GM13977 (cell line): ENCODE data around the gene ADK.
"Not testable (repeated sequence)": the region's sequence is repeated elsewhere in the genome, so short reads cannot be mapped to it uniquely, and the experiment has no call there.

ENCODE experiments used
- DNase-seq: peaks from one replicate; pipeline ENCODE4 v3.0.0; 2012; ENCODE audit warnings: low spot score
- in situ Hi-C: fragments of 300-500 bp; cut with MboI; formaldehyde crosslinking; loops from one replicate; pipeline ENCODE4 v1.12.0; 2022; ENCODE audit warnings: low sequenced_read_pairs, low pct_unique_long_range_greater_than_20kb, mixed read lengths, inconsistent platforms; ENCODE audit not compliant: unreplicated experiment
- TF ChIP-seq, protein P1 (sequence below): IDR thresholded peaks from 2 replicates; pipeline ENCODE4 v1.5.1; 2012; ENCODE audit warnings: mild to moderate bottlenecking, control low read depth; ENCODE audit not compliant: insufficient read depth; ENCODE audit errors: extremely low read depth, missing control alignments

The ADK gene

DNA sequence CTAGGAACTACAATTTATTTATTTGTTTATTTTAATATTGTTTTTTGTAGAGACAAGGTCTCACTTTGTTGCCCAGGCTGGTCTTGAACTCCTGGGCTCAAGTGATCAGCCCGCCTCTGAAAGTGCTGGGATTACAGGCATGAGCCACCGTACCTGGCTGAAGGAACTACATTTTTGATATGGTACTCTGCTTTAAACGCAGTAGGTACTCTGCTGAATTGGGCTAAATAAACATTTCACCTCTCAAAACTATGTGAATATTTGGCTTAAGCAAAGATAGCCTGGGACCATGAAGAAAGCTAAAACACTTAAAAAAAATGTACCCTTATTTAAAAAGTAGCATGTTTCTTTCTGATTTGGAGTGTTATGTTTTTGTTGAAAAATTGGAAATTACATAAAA lies 138.2 kb downstream of the ADK start:
- DNase-seq, result no peak
- TF ChIP-seq, protein P1, sequence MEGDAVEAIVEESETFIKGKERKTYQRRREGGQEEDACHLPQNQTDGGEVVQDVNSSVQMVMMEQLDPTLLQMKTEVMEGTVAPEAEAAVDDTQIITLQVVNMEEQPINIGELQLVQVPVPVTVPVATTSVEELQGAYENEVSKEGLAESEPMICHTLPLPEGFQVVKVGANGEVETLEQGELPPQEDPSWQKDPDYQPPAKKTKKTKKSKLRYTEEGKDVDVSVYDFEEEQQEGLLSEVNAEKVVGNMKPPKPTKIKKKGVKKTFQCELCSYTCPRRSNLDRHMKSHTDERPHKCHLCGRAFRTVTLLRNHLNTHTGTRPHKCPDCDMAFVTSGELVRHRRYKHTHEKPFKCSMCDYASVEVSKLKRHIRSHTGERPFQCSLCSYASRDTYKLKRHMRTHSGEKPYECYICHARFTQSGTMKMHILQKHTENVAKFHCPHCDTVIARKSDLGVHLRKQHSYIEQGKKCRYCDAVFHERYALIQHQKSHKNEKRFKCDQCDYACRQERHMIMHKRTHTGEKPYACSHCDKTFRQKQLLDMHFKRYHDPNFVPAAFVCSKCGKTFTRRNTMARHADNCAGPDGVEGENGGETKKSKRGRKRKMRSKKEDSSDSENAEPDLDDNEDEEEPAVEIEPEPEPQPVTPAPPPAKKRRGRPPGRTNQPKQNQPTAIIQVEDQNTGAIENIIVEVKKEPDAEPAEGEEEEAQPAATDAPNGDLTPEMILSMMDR, result no peak
- in situ Hi-C loops, result loop anchor here (10.0 kb wide), 1 partner anchor 456 kb away; no protein-coding TSS in a partner anchor

DNA sequence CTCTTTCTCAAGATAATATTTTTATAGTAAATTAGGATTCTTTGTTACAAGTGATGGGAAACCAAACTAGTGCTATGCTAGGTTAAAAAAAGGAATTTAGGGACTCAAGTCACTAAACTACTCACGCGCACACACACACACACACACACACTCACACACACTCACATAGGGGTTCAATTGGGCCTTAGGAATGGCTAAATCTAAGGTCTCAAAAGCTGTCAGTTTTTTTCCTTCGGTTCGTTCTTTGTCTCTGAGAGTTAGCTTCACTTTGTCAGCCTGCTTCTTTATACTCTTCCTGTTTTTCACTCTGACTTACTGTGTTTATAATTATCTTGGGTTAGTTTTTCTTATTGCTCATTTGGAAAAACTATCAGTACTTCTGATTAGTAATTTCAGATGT lies 138.9 kb downstream of the ADK start:
- no peak for DNase-seq
- TF ChIP-seq, protein P1, result no peak
- in situ Hi-C loops, result loop anchor here (10.0 kb wide), 1 partner anchor 455 kb away; no protein-coding TSS in a partner anchor

DNA sequence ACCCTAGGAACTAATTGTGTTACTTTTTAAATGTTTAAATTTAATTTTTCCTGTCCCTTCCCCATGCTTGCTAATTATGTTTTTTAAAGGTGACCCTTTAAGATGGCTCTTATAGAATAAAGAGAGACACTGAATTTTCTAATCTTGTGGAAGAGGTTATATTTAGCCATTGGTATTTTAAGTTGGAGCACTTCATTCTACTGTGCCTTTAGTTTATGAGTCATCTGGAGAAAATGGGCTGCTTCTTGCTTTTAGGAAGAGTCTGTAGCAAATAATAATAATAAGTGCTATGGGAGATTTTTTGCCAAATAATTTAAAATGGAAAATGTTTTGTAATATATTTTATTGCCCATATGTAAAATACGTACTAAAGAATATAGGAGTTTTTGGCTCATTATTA lies 139.7 kb downstream of the ADK start:
- in situ Hi-C loops, result no loop called here
- TF ChIP-seq, protein P1, result no peak
- DNase-seq, result no peak

DNA sequence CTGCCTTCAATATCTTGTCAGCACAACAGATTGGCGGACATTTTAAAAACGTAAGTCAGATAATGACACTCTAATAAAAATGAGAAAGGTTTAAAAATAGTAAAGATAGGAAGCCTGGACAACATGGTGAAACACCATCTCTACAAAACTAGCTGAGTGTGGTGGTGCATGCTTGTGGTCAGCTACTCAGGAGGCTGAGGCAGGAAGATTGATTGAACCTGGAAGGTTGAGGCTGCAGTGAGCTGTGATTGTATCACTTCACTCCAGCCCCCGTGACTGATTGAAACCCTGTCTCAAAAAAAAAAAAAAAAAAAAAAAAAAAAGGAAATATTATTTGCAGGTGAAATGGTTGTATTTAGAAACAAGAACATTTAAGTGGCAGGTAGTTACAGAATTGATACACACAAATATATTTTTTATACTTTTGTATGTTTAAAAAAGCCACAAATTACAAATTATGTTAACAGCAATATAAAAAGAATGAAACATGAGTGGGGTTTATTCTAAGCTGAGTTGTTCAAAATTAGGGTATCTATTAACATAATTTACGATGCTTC lies 141.9 kb downstream of the ADK start:
- DNase-seq, result no peak
- TF ChIP-seq, protein P1, result no peak
- in situ Hi-C loops, result no loop called here

DNA sequence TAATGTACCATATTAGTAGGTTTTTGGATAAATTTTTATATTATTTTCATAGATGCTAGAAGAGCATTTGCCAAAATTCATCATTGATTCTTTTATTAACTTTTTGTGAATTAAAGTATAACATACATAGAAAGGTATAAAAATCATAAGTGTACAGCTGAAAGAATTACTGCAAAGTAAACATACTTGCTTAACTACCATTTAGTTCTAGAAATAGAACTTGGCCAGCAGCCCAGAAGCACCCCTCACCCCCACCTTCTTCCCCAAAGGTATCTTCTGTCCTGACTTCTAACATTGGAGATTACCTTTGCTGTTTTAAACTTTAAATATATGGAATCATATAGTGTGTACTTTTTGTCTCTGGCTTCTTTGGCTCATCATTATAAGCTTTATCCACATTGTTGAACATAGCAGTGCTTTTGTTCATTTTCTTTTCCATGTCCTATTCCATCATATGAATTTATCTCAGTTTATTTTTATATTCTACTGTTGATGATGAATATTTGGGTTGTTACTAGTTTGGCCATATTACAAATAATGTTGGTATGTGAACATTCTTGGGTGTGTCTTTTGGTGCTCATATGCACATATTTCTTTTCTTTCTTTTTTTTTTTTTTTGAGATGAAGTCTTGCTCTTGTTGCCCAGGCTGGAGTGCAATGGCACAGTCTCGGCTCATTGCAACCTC lies 142.8 kb downstream of the ADK start:
- TF ChIP-seq, protein P1, result no peak
- no peak for DNase-seq
- in situ Hi-C loops, result no loop called here

DNA sequence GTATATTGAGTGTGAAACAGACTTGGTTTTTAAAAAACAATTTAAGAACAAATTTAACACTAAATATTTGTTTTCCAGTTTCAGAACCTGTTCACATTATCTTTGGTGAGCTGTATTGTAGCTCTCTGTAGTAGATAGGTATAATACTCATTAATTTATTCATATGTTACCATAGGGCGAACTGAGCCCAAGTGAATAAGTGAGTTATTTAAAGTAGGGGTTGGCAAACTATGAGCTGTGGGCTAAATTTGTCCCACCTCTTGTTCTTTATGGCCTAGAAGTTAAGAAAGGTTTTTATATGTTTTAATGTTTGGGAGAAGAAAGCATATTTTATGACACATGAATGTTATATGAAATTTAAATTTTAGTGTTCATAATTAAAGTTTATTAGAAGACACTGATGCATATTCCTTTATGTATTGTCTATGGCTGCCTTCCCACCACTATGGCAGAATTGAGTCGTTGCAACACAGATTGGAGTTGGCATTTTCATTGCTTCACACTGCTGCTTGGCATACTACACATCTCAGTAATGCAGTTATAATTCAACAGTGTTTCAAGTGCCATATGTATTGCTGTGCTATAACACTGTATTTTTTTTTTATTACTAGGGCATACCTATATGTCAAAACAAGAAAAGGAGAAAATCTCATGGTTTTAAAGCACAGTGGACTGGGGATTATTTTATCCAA lies 146.5 kb downstream of the ADK start:
- no peak for DNase-seq
- in situ Hi-C loops, result no loop called here
- TF ChIP-seq, protein P1, result no peak

DNA sequence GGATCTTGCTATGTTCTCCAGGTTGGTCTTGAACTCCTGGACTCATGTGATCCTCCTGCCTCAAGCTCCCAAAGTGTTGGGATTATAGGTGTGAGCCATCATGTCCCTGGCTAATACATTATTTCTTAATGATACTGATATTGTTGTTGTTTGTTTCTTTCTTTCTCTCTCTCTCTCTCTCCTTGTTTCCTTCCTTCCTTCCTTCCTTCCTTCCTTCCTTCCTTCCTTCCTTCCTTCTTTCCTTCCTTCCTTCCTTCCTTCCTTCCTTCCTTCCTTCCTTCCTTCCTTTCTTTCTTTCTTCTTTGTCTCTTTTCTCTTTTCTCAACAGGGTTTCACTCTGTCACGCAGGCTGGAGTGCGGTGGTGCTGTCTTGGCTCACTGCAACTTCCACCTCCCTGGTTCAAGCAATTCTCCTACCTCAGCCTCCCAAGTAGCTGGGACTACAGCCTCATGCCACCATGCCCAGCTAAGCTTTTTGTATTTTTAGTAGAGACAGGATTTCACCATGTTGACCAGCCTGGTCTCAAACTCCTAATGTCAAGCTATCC lies 149.1 kb downstream of the ADK start:
- DNase-seq, in situ Hi-C loops: not testable (repeated sequence)
